ENCODE measurements around the gene JMJD1C.

DNA sequence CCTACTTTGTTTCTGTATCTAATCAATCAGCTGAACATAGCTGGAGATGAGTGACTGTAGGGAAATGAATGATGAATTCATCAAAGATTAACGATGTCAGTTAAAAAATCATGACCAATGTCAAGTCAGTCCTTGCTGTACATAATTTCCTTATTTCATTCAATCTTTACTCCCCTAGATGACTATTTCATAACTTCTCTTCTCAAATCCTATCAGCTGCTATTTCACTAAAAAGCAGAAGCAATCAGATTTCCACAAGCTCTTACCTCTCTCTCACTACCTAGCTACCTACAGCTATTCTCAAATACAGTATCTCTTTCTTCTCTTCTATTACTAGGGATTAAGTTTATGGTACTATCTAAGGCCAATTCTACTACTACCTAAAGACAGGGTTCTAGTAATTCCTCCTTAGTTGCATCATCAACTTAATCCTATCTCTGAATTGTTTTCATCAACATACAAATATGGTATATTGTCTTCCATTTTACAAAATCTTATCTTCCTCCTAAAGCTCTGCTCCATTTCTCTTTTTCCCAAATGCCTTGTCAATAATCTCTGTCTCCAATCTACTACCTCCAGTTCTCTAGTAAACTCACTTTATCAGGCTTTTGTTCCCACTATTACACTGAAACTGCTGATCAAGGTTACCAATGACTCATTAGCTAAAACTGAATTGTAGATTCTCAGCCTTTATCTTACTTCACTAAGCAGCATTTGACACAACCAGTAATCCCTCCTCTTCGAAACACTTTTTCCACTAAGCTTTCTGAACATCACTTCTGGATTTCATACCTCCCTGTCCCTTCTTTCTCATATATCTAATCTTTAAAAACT lies 28.4 kb downstream of the JMJD1C start:
- TF ChIP-seq, protein P1, sequence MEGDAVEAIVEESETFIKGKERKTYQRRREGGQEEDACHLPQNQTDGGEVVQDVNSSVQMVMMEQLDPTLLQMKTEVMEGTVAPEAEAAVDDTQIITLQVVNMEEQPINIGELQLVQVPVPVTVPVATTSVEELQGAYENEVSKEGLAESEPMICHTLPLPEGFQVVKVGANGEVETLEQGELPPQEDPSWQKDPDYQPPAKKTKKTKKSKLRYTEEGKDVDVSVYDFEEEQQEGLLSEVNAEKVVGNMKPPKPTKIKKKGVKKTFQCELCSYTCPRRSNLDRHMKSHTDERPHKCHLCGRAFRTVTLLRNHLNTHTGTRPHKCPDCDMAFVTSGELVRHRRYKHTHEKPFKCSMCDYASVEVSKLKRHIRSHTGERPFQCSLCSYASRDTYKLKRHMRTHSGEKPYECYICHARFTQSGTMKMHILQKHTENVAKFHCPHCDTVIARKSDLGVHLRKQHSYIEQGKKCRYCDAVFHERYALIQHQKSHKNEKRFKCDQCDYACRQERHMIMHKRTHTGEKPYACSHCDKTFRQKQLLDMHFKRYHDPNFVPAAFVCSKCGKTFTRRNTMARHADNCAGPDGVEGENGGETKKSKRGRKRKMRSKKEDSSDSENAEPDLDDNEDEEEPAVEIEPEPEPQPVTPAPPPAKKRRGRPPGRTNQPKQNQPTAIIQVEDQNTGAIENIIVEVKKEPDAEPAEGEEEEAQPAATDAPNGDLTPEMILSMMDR (IDR thresholded peaks at IDR 0.05; ENCODE audit: low read depth, low read length) = no peak
- no peak for TF ChIP-seq EZH2phosphoT487 (IDR thresholded peaks at IDR 0.05; ENCODE audit: low read depth)
